ENCODE results near the gene FDX1.
"Not testable (repeated sequence)": the region's sequence is repeated elsewhere in the genome, so short reads cannot be mapped to it uniquely, and the experiment has no call there.

The FDX1 gene

GRCh38 chr11:110429731-110430266, at the start of gene FDX1:
Gene FDX1, plus strand, starts transcription at chr11:110429948. Its CDS starts 173 bp downstream, at chr11:110430121.
- peak; percentile 68 to 80 (median 77) for DNase-seq (ENCODE audit: low read depth in 3 of 3)

GRCh38 chr11:110380836-110381622, 48.7 kb upstream of the FDX1 start:
- DNase-seq (ENCODE audit: low read depth in 3 of 3): no peak

- not testable (repeated sequence) for DNase-seq (ENCODE audit: low read depth in 3 of 3)
These were observed 41.5 kb upstream of the FDX1 start for GRCh38 chr11:110388231-110388630.

- DNase-seq (ENCODE audit: low read depth in 3 of 3): no peak
These were observed 39.8 kb upstream of the FDX1 start for GRCh38 chr11:110389965-110390364.

GRCh38 chr11:110392056-110392455, 37.7 kb upstream of the FDX1 start:
- DNase-seq (ENCODE audit: low read depth in 3 of 3): no peak

- DNase-seq (ENCODE audit: low read depth in 3 of 3): not testable (repeated sequence)
These were observed 32.0 kb upstream of the FDX1 start for GRCh38 chr11:110397668-110398286.

GRCh38 chr11:110403585-110403984, 26.2 kb upstream of the FDX1 start:
- not testable (repeated sequence) for DNase-seq (ENCODE audit: low read depth in 3 of 3)

- DNase-seq (ENCODE audit: low read depth in 3 of 3): not testable (repeated sequence)
These were observed 24.1 kb upstream of the FDX1 start for GRCh38 chr11:110405636-110406035.

GRCh38 chr11:110407315-110407714, 22.4 kb upstream of the FDX1 start:
- DNase-seq (ENCODE audit: low read depth in 3 of 3): no peak

GRCh38 chr11:110409174-110409573, 20.6 kb upstream of the FDX1 start:
- DNase-seq (ENCODE audit: low read depth in 3 of 3): no peak

GRCh38 chr11:110410651-110411050, 19.1 kb upstream of the FDX1 start:
- no peak for DNase-seq (ENCODE audit: low read depth in 3 of 3)

GRCh38 chr11:110415081-110415480, 14.7 kb upstream of the FDX1 start:
- no peak for DNase-seq (ENCODE audit: low read depth in 3 of 3)

GRCh38 chr11:110421658-110422057, 8.1 kb upstream of the FDX1 start:
- not testable (repeated sequence) for DNase-seq (ENCODE audit: low read depth in 3 of 3)

- no peak for DNase-seq (ENCODE audit: low read depth in 3 of 3)
These were observed 7.3 kb upstream of the FDX1 start for GRCh38 chr11:110422306-110422905.

- no peak for DNase-seq (ENCODE audit: low read depth in 3 of 3)
These were observed 4.8 kb upstream of the FDX1 start for GRCh38 chr11:110424775-110425444.

- no peak for DNase-seq (ENCODE audit: low read depth in 3 of 3)
These were observed 3.8 kb upstream of the FDX1 start for GRCh38 chr11:110425751-110426545.

GRCh38 chr11:110428040-110428439, 1.7 kb upstream of the FDX1 start:
- no peak for DNase-seq (ENCODE audit: low read depth in 3 of 3)

GRCh38 chr11:110428956-110429730, 605 bp upstream of the FDX1 start:
- DNase-seq (ENCODE audit: low read depth in 3 of 3): no peak

GRCh38 chr11:110430267-110431050, 711 bp downstream of the FDX1 start:
- no peak for DNase-seq (ENCODE audit: low read depth in 3 of 3)
